MM.1S (cell line): ENCODE data around the gene MYLK.

Experiments
- DNase-seq: peaks from one replicate; pipeline ENCODE4 v3.0.0-alpha.2; 2015
- H2AFZ ChIP-seq: fragments of 300-600 bp; sonication (generic); 2 replicates; pipeline ENCODE4 v1.6.0; 2016; ENCODE audit warnings: antibody characterized with exemption, low read length
- H3F3A ChIP-seq: fragments of 300-600 bp; sonication (generic); 2 replicates; pipeline ENCODE4 v1.6.1; 2016; ENCODE audit warnings: mild to moderate bottlenecking, antibody characterized with exemption, low read length, moderate library complexity, mixed read lengths; ENCODE audit not compliant: insufficient read depth
- H3K27ac ChIP-seq: fragments of 300-600 bp; sonication (generic); 2 replicates; pipeline ENCODE4 v1.5.1; 2016; ENCODE audit warnings: mild to moderate bottlenecking, low read length
- H3K27me3 ChIP-seq: fragments of 300-600 bp; sonication (generic); replicated peaks from 2 replicates; pipeline ENCODE4 v1.6.0; 2016; ENCODE audit warnings: low read length; ENCODE audit not compliant: insufficient read depth
- H3K36me3 ChIP-seq: fragments of 300-600 bp; sonication (generic); replicated peaks from 2 replicates; pipeline ENCODE4 v1.6.1; 2016; ENCODE audit warnings: mild to moderate bottlenecking, low read length, mixed read lengths; ENCODE audit not compliant: insufficient read depth
- H3K4me1 ChIP-seq: fragments of 300-600 bp; sonication (generic); 2 replicates; pipeline ENCODE4 v1.6.1; 2016; ENCODE audit warnings: low read length, mixed read lengths
- H3K4me2 ChIP-seq: fragments of 300-600 bp; sonication (generic); 2 replicates; pipeline ENCODE4 v1.6.0; 2016; ENCODE audit warnings: low read depth, low read length
- H3K4me3 ChIP-seq: fragments of 300-600 bp; sonication (generic); 2 replicates; pipeline ENCODE4 v1.5.1; 2016; ENCODE audit warnings: low read length, mixed read lengths
- H3K79me2 ChIP-seq: fragments of 300-600 bp; sonication (generic); 2 replicates; pipeline ENCODE4 v1.6.1; 2016; ENCODE audit warnings: mixed run types, low read length, mixed read lengths
- H3K9ac ChIP-seq: fragments of 300-600 bp; sonication (generic); 2 replicates; pipeline ENCODE4 v1.6.1; 2016; ENCODE audit warnings: low read length, mixed read lengths
- H3K9me2 ChIP-seq: fragments of 300-600 bp; sonication (generic); replicated peaks from 2 replicates; pipeline ENCODE4 v1.6.1; 2016; ENCODE audit warnings: mild to moderate bottlenecking, low read length, mixed read lengths; ENCODE audit not compliant: insufficient read depth
- H3K9me3 ChIP-seq: fragments of 300-600 bp; sonication (generic); replicated peaks from 2 replicates; pipeline ENCODE4 v1.6.1; 2016; ENCODE audit warnings: mild to moderate bottlenecking, low read length, mixed read lengths; ENCODE audit not compliant: insufficient read depth
- H4K20me1 ChIP-seq: fragments of 300-600 bp; sonication (generic); 2 replicates; pipeline ENCODE4 v1.6.1; 2016; ENCODE audit warnings: mild to moderate bottlenecking, low read length, moderate library complexity, mixed read lengths; ENCODE audit not compliant: insufficient read depth
- EZH2 ChIP-seq: fragments of 300-600 bp; sonication (generic); optimal IDR thresholded peaks from 2 replicates; pipeline ENCODE3; 2017; ENCODE audit warnings: low read depth, mild to moderate bottlenecking, antibody characterized with exemption, low read length, mixed read lengths
- EZH2phosphoT487 ChIP-seq: fragments of 300-600 bp; sonication (generic); IDR thresholded peaks from 2 replicates; pipeline ENCODE4 v1.6.1; 2018; ENCODE audit warnings: antibody characterized with exemption, low read length
- TF ChIP-seq, protein P1 (sequence below): fragments of 300-600 bp; sonication (generic); IDR thresholded peaks from 2 replicates; pipeline ENCODE4 v1.5.1; 2016; ENCODE audit warnings: antibody characterized with exemption, low read length, mixed read lengths

Gene MYLK

DNA sequence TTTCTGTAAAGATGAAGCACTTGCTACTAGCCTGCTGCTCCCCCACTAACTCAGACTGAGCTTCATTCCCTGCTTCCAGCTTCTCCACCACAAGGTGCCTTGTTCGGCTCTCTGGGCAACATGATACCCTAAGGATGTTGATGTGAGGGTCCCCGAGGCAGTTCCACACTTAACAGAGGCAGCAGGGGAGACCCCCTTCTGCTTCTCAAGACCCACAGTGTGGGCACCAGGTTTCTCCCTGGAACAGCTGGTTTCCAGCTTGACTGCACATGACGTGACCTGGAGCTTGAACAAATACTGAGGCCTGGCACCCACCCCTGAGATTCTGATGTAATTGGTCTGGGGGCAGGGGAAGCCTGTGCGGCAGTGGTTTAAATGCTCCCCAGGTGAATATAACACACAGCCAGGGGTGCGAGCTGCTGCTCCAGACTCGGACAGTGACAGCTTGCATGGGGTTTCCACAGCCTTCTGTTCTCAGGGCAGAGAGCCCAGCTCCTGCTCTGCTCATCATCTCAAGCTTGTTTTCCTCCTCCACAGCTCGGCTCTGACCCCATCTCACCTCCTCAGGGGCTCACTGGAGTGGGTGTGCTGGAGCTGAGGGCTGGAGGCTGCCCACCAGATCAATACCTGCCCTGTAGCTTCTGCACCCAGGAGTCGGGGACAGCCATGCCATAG lies 204.3 kb downstream of the MYLK start:
- Histone ChIP-seq H3K27ac (no peak overlapping the region), H3K4me3 (no peak overlapping the region), H3K27me3 (no peaks in the 10 kb centered on the region), H3K9me3 (no peaks in the 10 kb centered on the region), H3F3A (no peaks in the 10 kb centered on the region), H2AFZ (no peak overlapping the region), H3K36me3 (no peaks in the 10 kb centered on the region), H3K4me1 (no peaks in the 10 kb centered on the region), H4K20me1 (no peaks in the 10 kb centered on the region), H3K4me2 (no peak overlapping the region), H3K79me2 (no peaks in the 10 kb centered on the region), H3K9ac (no peak overlapping the region), H3K9me2 (no peaks in the 10 kb centered on the region)
- DNase-seq, result no peak
- TF ChIP-seq, protein P1, sequence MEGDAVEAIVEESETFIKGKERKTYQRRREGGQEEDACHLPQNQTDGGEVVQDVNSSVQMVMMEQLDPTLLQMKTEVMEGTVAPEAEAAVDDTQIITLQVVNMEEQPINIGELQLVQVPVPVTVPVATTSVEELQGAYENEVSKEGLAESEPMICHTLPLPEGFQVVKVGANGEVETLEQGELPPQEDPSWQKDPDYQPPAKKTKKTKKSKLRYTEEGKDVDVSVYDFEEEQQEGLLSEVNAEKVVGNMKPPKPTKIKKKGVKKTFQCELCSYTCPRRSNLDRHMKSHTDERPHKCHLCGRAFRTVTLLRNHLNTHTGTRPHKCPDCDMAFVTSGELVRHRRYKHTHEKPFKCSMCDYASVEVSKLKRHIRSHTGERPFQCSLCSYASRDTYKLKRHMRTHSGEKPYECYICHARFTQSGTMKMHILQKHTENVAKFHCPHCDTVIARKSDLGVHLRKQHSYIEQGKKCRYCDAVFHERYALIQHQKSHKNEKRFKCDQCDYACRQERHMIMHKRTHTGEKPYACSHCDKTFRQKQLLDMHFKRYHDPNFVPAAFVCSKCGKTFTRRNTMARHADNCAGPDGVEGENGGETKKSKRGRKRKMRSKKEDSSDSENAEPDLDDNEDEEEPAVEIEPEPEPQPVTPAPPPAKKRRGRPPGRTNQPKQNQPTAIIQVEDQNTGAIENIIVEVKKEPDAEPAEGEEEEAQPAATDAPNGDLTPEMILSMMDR, result no peak
- no peak for TF ChIP-seq EZH2phosphoT487
- no peak for TF ChIP-seq EZH2

- H3K9me2 ChIP-seq, result no peaks in the 10 kb centered on the region
- H3F3A ChIP-seq, result no peaks in the 10 kb centered on the region
- H3K4me1 ChIP-seq, result no peaks in the 10 kb centered on the region
- H3K27me3 ChIP-seq, result no peaks in the 10 kb centered on the region
- no peaks in the 10 kb centered on the region for H3K79me2 ChIP-seq
- no peaks in the 10 kb centered on the region for H4K20me1 ChIP-seq
- H3K9me3 ChIP-seq, result no peaks in the 10 kb centered on the region
- TF ChIP-seq, protein P1, result no peak
- TF ChIP-seq EZH2phosphoT487 (no peak), EZH2 (no peak)
- DNase-seq, result no peak
- H3K36me3 ChIP-seq, result no peaks in the 10 kb centered on the region
- no peak overlapping the region for H3K4me3 ChIP-seq
- no peak overlapping the region for H3K27ac ChIP-seq
- no peak overlapping the region for H3K9ac ChIP-seq
- H2AFZ ChIP-seq, result no peak overlapping the region
- no peak overlapping the region for H3K4me2 ChIP-seq
Observed at GRCh38 chr3:123678108-123678511, 206.0 kb downstream of the MYLK start.

GRCh38 chr3:123672429-123673146 lies 211.5 kb downstream of the MYLK start:
- no peak overlapping the region for H3K4me3 ChIP-seq
- no peaks in the 10 kb centered on the region for H3K4me1 ChIP-seq
- no peaks in the 10 kb centered on the region for H3K9me2 ChIP-seq
- no peak overlapping the region for H3K9ac ChIP-seq
- no peaks in the 10 kb centered on the region for H3F3A ChIP-seq
- no peaks in the 10 kb centered on the region for H3K27me3 ChIP-seq
- no peaks in the 10 kb centered on the region for H3K36me3 ChIP-seq
- TF ChIP-seq, protein P1, result no peak
- TF ChIP-seq EZH2, result no peak
- TF ChIP-seq EZH2phosphoT487, result no peak
- H3K4me2 ChIP-seq, result no peak overlapping the region
- H2AFZ ChIP-seq, result no peak overlapping the region
- DNase-seq, result no peak
- no peaks in the 10 kb centered on the region for H3K9me3 ChIP-seq
- no peaks in the 10 kb centered on the region for H4K20me1 ChIP-seq
- no peak overlapping the region for H3K27ac ChIP-seq
- H3K79me2 ChIP-seq, result no peaks in the 10 kb centered on the region
